GM18517 (cell line): ENCODE results near the gene CSDE1.

Experiments
- ATAC-seq: cut with Tn5 transposase; IDR thresholded peaks from one replicate; pipeline ENCODE4 v1.9.1; 2021; ENCODE audit warnings: mild to moderate bottlenecking, moderate library complexity; ENCODE audit not compliant: unreplicated experiment

CSDE1 gene

DNA sequence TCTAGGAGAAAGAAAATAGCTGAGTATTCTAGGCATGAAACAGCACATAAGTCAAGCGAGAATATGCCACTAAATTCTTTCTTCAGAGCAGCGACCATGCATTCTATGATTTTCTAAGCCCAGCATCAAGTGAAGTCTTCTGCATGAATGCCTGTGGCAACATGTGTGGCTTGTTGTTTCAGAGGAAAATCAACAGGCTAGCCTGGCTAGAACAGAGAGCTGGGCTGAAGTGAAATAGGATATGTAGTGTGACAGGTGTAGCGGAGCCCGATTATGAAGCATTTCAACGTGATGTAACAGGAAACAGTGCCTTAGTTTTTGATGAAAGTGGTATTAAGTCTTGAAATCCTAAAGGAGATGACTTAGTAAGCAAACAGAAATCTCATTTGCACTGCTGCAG lies 7.0 kb downstream of the CSDE1 start:
- no peak for ATAC-seq

DNA sequence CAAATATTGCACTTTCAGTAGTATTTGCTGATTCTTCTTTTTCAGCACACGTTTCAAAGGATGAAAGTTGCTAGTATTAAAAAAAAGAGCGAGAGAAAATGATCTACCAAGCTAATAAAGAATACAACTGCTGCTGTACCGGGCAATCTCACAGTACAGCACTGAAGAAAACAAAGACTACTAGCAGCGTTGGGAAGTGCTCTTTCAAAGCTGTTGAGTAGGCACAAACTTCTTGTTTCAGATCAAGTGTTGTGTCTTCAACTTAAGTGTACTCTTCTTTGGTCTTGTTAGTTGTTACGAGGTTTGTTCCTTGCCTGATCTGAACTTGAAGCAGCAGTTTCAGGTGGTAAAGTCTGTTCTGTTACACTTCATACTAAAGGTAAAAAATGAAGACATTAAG lies 7.9 kb downstream of the CSDE1 start:
- ATAC-seq, result no peak

DNA sequence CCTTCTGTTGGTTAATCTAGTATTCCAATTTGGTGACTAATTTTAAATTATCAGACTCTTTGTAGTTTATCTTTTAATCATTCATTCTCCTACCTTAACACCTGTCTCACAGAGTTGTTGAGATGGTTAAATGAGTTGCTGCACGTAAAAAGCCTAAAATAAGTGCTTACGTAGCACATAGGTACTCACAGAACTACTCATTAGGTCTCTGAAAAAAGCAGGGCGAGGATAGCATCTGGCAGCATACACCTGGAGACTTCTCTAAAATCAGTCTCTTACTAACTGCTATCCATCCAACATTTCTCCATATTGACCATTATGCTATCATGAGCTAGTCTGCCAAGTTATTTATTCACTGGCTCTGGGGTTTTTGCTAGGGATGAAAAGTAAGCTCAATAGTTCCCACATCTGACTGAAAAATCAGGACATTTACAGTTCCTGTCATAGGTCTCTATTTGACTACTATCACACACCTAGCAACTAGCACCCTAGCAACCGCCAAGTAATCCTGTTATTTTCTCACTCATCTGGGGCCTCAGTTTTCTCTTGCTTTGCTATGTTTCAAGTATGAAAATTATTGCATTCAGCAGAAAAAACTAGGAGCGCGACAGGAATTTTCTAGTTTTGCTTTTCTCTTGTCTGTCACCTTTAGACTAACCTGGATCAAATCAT lies 11.2 kb downstream of the CSDE1 start:
- no peak for ATAC-seq

DNA sequence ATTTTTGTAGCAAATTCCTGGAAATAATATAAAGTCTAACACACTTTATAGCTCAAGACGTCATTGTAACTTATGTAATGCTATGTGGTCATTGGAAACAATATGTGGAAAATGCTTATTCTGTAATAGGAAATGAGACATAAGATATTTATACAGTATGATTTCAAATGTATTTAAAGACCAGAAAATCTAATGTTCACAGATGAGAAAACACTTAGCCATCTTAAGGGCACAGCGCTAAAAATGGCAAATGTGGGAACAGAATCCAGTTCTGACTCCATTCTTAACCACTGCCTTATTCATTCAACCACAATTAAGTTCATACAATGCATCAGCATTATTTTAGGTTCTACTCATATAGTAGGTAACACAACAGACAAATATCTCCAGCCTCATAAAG lies 12.5 kb downstream of the CSDE1 start:
- no peak for ATAC-seq

DNA sequence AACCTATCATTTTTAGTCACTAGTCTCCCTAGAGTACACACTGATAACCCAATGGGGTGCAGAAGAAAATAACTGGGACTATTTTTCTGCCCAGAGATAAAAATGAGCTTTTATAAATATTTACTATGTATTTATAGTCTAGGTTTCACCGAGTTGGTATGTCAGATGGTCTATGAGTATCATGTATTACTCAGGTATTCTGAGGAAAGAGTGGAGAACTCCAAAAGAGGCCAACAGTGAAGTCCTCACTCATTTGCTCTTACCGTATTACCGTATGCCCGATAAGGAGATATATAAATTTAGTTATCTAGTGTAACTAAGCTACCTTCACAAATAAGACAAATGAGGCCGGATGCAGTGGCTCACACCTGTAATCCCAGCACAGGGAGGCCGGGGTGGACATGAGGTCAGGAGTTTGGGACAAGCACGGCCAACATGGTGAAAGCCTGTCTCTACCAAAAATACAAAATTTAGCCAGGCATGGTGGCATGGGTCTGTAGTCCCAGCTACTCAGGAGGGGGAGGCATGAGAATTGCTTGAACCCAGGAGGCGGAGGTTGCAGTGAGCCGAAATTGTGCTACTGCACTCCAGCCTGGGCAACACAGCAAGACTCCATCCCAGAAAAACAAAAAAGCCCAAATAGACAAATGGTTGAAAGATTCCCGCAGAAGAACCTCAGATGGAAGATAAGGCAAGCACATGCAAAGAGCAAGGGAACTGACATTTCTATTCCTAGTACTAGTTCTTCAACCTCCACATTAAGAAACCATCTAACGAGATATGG lies 15.6 kb downstream of the CSDE1 start:
- ATAC-seq, result no peak

DNA sequence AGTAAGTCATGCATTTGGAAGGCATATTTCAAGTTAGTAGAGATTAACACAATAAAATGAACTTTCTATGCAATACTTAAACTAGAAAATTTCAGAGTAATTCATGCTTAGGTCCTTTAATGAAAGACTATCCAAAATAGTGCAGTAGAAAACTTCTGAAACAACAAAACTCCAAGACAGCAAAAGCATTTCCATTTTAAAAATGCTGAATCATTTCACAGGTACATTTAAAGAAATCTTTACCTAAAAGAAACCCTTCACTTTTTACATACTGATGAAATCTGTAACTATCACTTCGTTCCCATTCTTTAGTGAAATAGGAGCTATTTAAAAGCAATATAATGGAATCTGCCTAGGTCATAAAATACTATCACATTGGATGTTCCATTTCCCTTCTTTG lies 17.5 kb downstream of the CSDE1 start:
- ATAC-seq, result no peak

DNA sequence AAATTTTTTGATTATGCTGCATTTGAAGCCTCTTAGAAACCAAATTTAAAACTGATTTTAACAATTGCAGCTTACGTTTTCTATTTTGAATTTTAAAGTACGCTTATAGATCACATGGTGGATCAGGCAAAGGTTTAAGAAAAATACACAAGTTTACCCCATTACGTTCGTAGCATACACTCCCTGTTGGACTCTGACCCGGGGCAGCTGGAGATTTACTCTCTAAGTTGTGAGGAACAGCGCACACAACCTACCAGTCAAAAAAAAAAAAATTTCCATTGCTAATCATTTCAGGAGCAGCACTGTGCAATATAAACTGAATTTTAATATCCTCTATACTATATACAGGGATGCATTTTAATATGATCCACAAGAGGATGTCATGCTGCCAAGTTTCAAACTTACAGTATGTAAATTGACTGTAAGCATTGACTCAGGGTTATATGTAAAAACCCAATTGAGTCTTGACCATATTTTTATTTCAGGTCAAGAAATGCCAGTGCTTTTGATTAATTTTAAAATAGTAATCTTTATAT lies 20.4 kb downstream of the CSDE1 start:
- ATAC-seq, result no peak

DNA sequence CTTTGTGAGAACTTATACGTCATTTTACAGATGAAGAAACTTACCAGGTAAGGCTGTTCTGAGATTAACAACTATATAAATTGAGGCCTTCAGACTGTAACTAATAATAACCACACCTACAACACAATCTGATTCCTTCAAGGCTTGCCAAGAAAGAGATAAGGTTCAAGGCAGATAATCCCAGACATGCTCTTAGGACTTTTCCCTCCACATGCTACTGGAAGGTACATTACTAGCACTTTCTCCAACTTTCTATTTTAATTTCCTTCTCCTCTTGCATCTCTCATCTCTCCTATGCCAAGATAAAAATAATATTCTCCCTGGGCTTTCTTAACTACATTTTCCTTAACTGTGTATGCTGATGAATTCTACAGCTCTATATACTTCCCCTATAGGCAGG lies 22.3 kb downstream of the CSDE1 start:
- no peak for ATAC-seq

DNA sequence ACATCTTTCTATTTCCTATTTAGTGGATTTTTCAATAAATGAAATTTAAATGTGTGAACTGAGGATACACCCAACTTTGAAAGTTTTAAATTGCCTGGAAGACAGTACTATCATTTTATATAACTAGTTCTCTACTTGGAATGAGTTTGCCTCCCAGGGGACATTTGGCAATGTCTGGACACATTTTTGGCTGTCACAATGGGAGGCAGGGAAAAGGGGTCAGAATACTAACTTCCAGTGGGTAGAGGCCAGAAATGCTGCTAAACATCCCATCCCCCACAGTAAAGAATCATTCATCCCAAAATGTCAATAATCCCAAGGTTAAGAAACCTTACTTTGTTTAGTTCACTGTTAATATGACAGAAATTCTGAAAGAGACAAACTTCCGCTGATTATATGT lies 28.0 kb downstream of the CSDE1 start:
- ATAC-seq, result no peak

DNA sequence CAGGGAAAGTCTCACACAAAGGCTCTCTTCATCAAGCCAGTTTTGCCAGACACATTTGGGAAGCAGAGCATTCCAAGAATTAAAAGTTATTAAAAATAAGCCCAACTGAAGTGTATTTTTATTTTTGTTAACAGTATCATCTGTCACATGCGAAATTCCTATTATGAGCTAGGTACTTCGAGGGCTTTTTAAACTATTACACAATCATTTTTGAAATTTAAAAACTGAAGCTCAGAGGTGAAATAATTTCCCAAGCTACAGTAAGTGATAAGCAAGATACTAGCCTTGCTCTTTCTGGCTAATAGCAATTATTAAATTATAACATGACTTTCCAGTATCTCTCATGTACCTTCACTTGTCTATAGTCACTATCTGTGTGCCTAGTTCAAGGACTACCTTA lies 29.2 kb downstream of the CSDE1 start:
- no peak for ATAC-seq

DNA sequence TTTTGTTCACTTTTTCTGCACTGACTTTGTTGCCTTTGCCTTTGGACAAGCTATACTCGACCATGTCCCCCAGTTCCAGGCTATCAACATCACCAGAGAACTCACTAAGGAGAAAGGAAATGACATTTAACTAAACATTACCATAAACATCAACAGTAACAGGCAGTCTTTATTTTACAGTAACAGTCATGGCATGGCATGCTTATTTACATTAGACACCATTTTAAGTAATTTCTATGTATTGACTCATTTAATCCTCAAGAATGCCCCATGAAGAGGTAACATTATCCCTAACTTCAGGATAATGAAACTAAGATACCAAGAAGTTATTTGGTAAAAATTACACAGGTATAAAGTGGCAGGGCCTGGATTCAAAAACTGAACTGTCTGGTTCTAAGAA lies 32.6 kb downstream of the CSDE1 start:
- no peak for ATAC-seq

DNA sequence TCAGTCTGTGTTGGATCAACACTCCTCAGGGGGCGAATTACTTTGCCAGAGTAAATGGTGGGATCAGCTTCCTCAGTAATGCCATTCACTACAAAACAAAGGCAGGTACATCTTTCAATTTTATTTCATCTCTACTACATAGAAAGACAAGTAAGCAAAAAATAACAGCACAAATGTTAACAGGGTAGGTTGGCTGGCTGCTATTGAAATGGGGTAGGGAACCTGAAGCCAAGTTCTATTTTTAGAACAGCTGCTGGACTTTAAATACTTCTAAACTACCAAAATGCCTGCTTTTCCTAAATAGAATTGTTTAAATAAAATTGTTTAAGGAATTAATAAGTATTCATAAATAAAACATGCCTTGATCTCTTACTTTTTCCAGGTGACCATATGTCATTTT lies 33.9 kb downstream of the CSDE1 start:
- ATAC-seq, result no peak

DNA sequence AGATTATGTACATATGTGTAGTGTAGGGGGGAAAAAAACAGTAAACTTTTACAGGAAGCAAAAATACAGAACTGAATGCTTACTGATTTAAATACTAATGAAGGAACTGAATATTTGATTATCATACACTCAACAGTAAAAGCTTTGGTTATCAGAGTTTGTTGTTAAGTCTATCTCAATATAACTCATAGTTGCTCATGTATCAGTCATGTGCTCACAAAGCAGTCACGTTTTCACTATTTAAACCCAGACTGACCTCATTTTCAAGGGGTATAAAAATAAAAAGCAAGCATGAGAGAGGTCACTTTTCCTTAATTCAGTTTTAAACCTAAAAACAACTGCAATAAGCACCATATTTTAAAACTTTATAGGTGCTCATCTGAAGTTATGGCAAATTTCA lies 34.3 kb downstream of the CSDE1 start:
- no peak for ATAC-seq

DNA sequence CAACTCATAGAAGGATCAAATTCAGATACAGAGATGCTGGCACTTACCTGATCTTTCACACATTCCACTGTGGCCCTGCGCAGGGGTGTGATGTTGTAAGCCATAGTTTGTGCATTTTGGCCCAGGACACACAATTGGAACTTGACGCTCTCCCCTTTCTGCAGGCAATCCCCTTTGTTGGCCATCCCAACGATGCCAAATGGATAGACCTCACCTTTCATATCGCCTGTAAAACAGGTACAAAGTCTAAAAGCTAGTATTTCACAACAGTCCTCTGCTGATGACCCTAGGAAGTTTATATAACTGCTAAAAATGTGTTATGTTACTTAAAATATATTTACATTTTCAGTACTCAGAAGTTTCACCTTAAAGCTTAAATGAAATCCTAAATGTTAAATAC lies 37.3 kb downstream of the CSDE1 start:
- ATAC-seq, result no peak

DNA sequence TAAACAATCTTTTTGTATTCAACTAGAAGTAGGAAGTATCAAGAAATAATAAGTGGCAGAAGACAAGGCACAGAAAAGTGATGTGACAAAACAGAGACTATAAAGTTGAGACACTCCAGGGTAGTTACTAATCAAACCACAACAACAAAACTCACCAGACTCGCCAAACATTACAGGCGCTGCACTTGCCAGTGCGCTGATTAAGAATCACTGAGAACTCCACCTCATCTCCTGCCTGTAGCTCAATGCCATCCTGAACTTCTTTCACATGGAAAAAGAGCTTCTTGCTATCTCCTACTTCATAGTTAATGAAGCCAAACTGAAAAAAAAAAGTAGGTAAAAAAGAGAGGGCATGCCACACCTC lies 38.4 kb downstream of the CSDE1 start:
- ATAC-seq, result no peak

DNA sequence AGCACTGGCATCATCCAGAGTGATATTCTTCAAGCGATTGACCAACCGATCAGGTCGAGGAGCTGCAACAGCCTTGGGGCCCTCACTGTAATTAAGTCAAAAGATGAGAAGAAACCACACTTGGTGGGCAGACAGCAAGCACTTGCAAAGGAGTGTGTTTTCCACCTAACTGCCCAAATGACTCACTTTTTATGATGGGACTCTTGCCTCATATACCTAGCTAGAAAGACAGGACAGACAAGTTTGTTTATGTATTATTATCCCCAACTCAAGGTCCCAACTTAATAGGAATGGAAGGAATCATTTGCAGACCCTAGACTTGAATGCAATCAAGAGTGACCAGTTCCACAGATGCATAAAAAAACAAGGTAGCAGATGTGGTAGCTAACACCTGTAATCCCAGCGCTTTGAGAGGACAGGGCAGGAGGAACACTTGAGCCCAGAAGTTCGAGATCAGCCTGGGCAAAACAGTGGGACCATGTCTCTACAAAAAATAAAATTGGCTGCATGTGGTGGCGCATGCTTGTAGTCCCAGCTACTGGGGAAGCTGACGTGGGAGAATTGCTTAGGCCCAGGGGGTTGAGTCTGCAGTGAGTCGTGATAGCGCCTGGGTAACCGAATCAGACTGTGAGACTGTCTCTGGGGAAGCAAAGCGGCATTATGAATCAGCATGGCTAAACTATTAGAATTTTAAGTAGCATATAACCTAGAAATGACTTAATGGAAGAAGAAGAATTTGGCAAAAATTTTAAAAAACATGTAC lies 38.9 kb downstream of the CSDE1 start:
- ATAC-seq, result no peak

DNA sequence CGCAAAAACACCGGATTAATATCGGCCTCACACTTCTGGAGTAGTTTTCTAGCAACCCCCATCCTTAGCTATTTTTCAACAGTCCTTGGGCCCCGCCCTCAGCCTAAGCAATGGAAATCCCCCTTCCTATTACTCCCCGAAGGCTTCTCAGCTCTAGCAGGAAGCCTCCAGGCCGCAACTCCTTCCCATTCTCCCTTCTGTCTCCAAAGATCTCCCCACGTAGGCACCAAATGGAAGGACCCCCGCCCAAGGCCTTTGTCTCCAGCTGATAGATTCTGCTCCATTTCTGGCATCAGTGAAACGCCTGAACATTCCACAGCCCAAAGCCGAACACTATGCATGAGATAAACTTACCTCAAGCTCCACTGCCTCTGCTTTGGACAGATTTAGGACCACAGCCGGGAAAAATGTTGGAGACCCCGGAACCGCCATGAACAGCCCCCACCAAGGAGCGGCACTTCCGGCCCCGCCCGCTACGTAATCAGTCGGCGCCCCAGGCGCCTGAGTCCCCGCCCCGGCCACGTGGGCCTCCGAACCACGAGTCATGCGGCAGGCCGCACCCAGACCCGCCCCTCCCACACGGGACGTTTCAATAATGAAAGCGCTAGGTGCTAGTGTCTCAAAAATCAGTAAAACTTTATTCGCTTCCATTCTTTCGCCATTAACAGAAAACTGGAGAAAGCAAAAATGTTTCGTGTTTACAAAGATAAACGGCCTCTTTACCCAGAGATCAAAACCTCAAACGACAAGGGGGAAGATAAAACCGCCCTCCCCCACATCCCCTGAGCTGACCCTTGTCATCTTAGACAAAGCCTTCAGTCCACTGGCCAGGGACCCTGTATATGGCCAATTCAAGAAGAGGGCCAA lies 41.2 kb downstream of the CSDE1 start, which contains the start of gene NRAS:
Gene NRAS, minus strand, starts transcription at position 468 of the 867 bp plus-strand sequence. CDS start 611 bp downstream, outside the sequence.
- ATAC-seq, result peak; percentile 78

DNA sequence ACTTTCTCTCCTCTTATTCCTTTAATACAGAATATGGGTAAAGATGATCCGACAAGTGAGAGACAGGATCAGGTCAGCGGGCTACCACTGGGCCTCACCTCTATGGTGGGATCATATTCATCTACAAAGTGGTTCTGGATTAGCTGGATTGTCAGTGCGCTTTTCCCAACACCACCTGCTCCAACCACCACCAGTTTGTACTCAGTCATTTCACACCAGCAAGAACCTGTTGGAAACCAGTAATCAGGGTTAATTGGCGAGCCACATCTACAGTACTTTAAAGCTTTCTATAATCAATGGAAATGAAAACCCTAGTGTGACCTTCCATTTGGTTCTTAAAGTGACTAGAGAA lies 41.9 kb downstream of the CSDE1 start:
- peak; percentile 14 for ATAC-seq

DNA sequence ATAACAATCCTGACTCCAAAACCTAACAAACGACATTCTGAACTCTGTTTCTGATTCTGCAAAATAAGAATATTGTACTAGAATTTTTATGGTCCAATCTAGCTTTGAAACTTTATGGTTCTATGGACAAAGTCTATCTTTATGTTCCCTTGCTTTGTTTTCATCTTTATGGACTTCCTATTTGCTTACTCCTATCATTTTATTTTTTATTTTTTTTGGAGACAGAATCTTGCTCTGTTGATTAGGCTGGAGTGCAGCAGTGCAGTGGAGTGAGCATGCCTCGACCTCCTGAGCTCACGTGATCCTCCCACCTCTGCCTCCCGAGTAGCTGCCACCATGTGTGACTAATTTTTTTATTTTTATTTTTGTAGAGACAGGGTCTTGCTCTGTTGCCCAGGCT lies 44.8 kb downstream of the CSDE1 start:
- ATAC-seq, result no peak

DNA sequence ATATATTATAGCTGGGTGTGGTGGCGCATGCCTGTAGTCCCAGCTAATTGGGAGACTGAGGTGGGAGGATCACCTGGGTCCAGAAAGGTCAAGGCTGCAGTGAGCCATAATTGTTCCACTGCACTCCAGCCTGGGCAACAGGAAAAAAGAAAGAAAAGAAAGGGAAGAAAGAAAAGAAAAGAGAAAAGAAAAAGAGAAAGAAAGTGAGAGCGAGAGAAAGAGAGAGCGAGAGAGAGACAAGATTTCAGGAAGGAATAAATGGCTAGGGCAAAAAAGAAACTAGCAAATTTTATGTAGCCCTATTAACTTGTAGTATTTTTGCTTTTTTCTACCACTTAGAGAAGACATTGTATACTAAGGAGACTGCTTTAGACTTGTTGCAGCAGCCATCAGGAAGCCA lies 47.4 kb downstream of the CSDE1 start:
- no peak for ATAC-seq

DNA sequence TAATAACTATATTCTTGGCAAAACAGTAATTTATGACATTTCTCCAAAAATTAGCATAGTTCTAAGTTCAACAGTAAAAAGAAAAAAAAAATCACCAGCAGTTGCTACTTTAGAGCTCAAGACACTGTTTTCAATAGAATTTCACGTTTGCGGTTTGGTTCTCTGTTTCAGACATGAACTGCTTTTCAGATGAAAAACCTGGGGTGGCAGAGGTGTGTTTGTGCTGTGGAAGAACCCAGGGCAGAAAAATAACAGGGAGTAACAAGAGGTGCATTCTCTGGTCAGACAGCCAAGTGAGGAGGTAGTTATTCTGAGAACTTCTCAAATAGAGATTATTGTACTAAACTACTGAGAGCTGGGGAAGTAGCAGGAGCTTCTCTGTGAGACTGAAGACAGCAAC lies 50.2 kb downstream of the CSDE1 start:
- ATAC-seq, result no peak
